Cortex of kidney (tissue), 1 donor: ENCODE measurements around the gene BORCS6.
"Not testable (repeated sequence)": the region's sequence is repeated elsewhere in the genome, so short reads cannot be mapped to it uniquely, and the experiment has no call there.

ENCODE experiments used
- DNase-seq: peaks from one replicate; lab custom pipeline; 2025; lab: John Stamatoyannopoulos, UW

BORCS6 gene

DNA sequence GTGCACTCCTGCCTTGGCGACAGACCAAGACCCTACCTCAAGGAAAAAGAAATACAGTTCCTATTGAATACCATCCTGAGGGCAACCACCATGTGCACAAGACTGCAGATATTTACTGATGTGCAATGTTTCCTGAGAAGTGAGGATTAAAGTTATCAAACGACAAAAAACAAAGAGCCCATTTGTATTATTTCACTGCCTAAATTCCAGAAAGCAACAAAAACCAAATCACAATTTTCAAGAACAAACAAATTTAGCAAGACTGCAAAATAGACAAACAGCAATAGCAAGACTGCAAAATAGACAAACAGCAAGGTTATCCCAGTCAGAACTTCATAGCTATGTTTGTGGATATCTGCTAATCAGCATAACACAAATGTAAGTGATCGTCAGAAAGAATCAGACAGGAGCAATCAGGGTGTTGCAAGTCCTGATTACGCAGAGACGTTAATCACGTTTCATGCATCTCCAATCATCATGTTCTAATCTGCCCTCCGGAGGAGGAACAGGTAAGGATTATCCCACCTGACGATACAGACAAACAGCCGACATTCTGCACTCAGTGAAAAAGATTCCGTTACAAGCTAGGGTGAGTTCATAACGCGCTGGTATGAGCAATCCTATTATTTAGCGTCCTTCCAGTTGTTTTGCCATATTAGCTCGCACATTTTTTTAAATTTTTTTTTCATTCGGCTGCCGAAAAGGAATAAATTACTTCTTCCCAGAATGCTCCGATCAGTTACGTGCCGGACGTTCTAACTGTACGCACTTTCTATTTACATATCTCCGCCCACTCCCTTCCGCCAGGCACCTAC lies 16.7 kb downstream of the BORCS6 start:
- no peak for DNase-seq

- not testable (repeated sequence) for DNase-seq
Measured at GRCh38 chr17:8170186-8170585, 19.8 kb downstream of the BORCS6 start.

DNA sequence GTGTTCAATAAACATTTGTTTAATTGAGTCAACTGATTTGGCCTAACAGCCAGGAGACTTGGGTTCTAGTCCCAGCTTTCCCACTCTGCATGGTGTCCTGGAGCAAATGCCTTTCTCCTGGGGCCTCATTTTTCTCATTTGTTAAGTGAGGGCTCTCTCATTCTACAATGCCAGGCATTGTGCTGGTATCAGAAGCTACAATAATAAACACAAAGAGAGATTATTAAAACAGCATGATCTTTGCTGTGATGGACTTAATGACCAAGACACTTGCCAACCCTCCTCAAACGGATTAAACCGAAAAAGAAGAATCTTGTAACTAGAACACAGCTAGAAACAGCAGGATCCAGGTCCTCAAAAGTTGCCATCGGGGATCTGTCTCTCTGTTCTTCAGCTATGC lies 22.5 kb downstream of the BORCS6 start:
- no peak for DNase-seq

- DNase-seq: no peak
Measured at GRCh38 chr17:8166731-8167130, 23.2 kb downstream of the BORCS6 start.

GRCh38 chr17:8164815-8165131 lies 25.2 kb downstream of the BORCS6 start:
- DNase-seq: no peak

GRCh38 chr17:8163978-8164814 lies 25.8 kb downstream of the BORCS6 start:
- DNase-seq: no peak

GRCh38 chr17:8162997-8163977 lies 26.7 kb downstream of the BORCS6 start:
- no peak for DNase-seq

DNA sequence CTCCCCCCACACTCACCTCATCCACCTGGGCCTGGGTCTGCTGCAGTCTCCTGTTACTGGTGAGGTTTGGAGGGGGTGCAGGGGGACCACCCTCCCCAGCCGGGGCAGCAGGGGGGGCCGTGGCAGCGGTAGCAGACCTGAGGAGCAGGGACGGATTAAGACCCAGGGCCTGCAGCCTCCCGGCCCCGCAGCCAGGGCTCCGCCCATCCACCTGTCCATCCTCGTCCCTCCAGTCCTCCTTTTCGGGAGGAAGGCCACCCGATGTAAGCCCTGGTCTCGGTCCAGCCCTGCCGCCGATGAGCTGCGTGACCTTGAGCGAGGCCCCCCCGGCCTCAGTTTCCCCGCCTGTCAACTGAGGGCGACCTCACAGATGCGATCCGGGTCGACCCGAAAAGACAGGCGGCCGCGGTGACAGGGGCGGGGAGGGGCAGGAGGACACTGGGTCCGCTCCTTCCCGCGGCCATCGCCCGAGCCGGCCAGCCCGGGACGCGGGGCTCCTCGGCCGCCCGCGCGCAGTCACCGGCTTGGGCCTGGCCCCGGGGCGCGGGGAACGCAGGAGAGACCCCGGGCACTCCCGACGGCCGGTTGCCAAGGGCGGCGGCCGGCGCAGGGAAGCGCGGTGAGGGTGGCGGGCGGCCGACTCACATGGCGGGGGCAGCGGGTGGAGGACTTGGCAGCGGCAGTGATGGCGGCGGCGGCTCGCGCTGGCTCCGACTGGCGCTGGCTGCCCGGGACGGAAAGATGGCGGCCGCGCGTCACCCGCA lies 27.6 kb downstream of the BORCS6 start, which contains the start of gene VAMP2:
Gene VAMP2 (minus strand): TSS at position 716 of the 764 bp plus-strand sequence. CDS start 69 bp downstream, at position 647.
- DNase-seq: no peak

DNA sequence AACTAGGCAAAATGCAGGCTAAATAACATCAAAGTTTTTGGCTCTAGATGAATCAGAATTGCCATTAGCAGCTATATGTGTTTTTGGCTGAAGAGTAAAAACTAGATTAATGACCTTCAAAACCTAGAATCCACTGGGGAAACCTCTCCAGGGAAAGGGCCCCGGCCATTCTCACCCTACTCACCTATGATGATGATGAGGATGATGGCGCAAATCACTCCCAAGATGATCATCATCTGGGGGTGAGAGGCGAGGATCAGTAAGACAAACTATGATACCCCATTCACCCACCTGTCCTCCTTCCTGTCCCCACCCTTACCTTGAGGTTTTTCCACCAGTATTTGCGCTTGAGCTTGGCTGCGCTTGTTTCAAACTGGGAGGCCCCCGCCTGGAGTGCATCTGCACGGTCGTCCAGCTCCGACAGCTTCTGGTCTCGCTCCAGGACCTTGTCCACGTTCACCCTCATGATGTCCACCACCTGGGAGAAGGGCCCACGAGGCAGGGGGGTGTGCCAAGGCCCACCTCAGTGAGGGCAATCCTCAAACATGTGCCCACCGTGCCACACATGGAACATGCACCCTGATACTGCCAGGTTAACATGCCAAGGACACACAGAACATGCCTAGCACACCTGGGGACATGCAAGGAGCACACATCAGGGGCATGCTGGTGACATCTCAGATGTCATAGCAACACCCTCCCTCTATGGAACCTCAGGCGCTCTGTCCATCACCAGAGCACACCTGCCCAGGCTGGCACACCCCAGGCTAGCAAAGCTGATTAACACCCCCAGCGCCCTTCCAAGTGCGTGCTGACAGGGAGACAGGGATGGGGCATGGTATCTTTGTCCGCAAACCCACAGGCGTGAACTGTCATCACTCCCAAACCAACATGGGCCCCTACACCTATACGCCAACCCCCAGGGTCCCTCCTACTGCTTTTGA lies 28.4 kb downstream of the BORCS6 start:
- no peak for DNase-seq

DNA sequence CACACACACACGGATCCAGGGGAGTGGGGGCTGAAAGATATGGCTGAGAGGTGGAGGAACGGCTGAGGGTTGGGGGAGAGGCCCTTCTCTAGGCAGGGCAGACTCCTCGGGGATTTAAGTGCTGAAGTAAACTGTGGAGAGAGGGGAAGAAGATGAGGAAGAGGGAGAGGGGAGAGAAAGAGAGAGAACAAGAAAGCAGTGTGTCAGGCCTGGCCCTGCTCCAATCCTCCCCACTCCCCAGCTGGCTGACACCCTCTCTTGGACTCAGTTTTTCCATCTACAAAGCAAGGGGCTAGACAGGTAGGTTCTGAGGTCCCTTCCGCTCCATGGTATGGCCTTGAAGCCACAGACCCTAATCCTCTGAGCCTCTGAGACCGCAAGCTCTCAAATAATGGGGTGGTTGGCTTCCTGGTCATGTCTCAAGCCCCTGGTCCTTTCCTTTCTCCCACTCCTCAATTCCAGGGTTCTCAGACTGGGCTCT lies 29.2 kb downstream of the BORCS6 start:
- no peak for DNase-seq

GRCh38 chr17:8160224-8160577 lies 29.8 kb downstream of the BORCS6 start:
- DNase-seq: no peak

- no peak for DNase-seq
Measured at GRCh38 chr17:8159459-8160223, 30.3 kb downstream of the BORCS6 start.

DNA sequence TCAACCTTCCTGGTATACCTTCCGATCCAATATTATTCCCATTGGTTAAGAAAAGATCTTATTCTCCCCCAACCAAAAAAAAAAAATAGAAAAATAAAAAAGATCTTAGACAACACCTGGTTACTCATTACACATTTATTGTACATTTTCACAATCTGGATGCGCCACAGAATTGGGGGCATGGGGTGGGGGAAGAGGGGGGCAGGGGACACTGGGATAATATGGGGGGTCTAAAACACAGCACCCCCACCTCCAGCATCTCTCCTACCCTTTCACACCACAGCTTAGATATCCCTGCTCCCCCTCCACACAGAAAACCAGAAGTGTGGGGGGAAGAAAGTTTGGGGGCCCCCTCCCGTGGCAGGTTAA lies 31.0 kb downstream of the BORCS6 start:
- DNase-seq: no peak

GRCh38 chr17:8158267-8159031 lies 31.5 kb downstream of the BORCS6 start:
- no peak for DNase-seq

DNA sequence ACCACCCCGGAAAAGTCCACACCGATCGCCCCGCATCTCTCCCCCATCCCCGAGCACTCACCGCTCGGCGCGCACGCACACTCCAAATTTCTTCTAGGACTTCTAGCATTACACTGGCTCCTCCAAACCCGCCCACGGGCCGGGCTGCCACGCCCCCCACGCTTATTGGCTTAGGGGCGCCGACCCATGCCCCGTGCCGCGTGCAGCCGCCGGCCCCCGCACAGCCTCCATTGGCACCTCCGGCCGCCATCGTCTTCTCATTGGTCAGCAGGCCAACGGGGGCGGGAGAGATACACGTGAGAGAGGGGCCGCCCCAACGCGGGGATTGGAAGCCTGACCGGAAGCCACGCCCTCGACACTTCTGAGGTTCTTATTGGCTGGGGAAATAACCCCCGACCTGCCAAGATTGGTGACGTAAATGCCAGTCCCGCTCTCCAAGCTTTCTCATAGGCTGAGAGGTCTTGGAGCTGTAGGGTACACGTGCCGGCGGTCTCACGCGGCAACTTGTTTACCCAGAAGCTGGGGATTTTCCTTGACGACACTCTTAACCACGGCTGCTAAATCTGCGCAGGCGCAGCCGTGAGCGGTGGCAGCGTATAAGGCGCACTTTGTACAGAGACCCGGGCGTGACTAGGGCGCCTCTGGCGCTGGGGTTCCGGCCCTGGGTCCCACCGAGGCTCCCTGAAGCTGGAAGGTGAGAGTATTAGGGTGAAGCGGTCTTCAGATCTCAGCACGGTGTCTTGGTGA lies 33.6 kb downstream of the BORCS6 start:
- peak; percentile 80 for DNase-seq

DNA sequence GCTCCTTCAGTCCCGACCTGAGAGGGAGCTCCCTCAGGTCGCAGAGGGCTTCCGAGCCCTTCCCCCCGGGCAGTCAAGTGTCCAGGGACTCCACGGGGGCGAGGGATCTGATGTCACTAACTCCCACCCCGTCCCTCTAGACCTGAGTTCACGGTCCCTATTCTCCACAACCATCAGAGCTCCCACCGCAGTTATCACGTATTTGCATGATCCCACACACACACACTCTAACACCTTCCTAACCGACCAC lies 34.1 kb downstream of the BORCS6 start:
- DNase-seq: no peak

- DNase-seq: no peak
Measured at GRCh38 chr17:8155231-8155995, 34.6 kb downstream of the BORCS6 start.
